ENCODE measurements around the gene ATP2B3.

The ATP2B3 gene

DNA sequence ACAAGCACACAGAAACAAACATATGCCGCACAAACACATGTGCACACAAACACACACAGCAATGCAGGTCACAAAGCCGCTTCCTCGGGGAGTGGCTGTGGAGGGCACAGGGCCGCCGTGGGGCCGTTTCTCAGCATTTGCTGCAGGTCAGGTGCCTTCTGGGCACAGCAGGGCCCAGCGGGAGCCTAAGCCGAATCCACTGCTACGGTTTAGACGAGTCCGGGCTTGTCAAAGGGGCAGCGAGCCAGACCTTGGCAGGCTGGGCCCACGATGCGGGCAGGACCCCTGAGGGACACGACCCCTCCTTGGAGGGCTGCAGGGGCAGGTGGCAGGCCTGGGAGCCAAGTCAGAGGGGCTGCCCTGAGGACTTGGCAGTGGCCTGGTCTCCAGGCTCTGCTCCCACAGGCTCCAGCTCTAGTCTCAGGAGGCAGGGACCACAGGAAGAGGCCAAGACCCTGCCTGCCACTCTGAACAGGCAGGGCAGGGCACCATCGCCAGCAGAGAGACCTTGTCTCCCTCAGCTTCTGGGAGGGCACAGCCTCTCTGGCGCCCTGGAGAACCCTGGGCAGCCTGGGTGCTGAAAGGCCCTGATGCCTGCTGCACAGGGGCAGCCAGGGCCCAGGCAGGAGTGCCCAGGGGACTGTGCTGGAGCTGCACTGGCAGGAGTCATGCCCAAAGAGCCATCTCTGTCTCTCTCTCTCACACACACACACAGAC is 5.5 kb upstream of the ATP2B3 start:
- DNase-seq, result peak; percentile 43

DNA sequence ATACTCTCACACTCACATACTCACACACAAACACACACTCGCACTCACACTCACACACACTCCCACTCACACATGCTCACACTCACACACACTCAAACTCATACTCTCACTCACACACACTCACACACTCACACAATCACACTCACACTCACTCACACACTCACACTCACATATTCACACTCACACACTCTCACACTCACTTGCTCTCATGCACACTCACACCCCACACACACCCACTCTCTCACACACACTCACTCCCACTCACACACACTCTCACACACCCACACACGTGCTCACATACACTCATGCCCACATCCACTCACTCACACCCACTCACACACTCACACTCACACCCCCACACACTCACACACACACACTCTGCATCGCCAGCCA is 4.9 kb upstream of the ATP2B3 start:
- DNase-seq, result no peak

DNA sequence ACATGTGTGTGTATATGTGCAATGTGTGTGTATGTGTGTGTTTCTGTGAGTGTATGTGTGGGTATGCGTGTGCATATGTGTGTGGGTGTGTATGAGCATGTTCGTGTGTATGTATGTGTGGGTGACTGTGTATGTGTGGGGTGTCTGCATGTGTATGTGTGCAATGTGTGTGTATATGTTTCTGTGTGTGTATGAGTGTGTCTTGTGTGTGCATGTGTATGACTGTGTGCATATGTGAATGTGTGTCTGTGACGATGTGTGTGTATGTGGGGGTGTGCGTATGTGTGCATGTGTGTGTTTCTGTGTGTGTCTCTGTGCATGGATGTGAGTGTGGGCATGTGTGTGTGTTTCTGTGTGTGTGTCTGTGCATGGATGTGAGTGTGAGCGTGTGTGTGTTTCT is 4.2 kb upstream of the ATP2B3 start:
- DNase-seq, result no peak

DNA sequence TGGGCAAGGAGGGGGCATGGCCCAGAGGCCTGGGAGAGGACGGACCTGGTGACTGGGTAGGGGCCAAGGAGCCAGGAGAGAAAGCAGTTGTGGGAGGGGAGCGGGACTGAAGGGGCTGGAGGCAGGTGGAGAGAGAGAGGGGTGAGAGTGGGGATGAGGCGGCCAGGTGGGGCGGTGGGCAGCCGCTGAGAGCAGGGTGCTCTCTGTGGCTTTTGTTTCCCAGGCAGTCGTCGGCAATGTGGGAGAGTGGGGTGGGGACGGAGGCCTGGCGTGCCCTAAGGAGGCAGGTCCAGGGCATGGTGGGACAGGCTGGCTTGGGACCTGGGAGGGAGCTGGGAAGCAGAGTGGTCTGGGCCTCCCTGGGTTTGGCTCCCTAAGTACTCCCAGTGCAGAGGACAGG is 3.2 kb upstream of the ATP2B3 start:
- no peak for DNase-seq

DNA sequence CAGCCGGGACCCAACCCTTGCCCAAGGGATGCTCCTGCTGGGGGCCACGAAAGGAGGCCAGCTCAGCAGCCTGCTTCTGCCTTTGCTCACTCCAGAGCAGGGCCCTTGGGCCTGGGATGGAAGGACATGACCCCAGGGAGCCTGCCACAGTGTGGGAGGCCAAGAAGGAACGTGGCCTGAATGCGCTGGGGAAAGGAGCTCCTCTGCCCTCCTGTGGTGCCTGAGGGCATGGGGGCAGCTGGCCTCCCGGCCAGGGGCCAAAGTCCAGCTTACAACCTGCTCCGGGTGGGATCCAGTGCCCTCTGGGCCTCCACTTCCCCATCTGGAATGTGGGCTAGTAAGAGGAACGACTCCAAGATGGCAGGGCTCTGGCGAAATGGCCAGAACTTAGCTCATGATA is 2.0 kb upstream of the ATP2B3 start:
- DNase-seq, result no peak

DNA sequence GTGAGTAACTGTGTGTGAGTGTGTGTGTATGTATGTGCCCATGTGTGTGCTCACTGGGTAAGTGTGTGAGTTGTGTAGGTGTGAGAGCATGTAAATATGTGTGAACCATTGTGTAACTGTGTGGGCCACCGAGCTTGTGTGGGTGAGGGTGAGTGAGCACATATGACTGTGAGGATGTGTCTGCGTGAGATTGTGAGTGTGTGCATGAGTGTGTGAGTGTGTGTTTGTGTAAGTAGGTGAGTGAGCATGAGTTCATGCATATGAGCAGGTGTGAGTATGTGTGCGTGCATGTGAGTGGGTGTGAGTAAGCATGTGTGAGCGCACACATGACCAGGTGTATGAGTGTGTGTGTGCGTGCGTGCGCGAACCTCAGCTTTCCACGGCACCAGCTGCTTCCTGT is 1.4 kb upstream of the ATP2B3 start:
- DNase-seq, result no peak

DNA sequence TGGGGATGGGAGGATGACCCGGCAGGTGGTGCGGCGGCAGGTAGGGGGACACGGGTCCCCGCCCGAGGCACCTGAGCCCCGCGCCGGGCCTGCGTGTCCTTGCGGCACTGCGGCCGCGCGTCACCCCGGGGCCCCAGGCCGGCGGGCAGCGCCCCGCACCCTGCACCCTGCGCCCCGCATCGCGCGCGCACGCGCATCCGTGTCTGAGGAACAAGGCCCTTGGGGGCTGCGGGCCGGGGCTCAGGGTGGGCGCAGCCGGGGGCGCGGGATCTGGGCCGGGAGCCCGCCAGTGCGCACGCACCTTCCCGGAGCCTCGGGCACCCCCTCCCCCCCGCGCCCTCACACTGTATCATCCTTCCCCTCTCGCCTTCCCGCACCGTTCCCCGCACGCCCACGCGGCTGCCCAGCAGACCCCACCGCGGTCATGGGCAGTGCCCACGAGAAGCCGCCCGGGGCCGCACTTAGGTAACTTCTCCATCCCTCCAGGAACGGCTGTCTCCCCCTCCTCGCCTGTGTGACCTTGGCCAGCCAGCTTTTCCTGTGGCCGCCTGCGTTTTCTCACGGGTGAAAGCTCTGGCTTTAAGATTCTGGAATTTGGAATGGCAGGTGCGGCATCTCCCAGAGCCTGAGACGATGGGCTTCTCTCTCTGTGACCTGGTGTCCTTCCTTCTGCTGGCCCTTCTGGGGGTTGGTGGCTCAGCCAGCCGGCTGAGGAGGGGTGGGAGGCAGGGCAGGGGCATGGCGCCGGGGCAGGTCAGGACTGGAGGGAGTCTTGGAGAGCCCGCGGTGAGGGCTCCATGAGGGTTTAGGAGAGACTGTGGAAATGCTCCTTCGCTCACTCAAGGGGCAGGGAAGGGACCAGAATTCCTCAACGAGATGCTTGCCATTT is 748 bp downstream of the ATP2B3 start:
- no peak for DNase-seq

DNA sequence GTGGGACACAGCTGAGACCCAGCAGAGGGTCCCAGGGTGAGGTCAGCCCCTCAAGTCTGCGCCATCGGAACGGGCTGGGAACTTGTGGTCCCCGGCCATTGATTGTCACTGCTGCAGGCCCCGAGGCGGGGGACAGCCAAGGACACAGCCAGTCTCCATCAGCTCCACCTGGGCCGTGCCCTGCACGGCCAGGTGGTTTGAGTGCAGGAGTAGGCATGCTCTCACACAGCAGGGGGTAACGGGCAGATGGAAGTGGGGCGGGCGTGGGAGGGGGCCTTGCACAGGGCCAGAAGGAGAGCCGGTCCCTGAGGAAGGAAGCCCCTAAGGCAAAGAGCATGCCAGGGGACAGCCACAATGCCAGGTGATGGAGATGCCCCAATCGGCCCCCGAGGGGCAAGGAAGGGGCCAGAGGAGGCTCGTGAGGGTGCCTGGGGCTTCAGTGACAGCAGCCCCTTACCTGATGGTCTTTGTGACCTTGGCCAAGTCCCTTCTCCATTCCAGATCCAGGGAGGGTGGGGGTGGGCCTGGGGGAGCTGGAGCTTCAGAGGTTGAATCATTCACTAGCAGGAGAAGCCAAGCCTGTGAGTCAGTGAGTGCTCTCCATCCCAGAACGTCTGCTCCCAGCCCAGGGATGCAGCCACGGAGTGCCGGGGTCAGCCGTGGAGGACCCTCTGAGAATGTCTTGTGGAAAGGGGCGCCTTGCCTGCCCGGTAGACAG is 2.3 kb downstream of the ATP2B3 start:
- DNase-seq, result no peak

DNA sequence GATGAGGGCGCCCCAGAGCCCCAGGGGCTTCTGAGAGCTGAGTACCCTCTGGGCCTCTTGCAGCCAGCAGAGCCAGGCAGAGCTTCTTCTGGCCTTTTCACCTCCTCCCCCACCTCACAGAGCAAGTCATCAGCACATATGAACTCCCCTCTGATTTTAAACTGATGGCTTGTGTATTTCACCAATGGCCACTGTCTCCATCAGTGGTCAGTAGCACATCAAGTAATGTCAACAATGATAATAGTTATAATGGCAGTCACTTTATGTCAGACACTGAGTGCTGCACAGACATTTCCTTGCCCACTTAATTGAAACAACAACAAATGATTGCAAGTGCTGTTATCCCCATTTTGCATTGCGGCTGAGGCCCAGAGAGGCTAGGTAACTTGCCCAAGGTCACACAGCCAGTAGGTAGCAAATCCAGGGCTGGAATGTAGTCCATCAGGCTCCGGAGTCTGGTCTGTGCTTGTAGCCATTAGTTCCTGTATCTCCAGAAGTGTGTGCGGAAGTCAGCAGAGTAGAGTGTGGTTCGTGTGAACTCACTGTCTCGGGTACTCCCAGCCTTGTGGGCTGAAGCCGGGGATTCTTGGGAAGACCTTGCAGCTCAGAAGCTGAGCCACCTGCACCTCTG is 3.0 kb downstream of the ATP2B3 start:
- DNase-seq, result no peak

DNA sequence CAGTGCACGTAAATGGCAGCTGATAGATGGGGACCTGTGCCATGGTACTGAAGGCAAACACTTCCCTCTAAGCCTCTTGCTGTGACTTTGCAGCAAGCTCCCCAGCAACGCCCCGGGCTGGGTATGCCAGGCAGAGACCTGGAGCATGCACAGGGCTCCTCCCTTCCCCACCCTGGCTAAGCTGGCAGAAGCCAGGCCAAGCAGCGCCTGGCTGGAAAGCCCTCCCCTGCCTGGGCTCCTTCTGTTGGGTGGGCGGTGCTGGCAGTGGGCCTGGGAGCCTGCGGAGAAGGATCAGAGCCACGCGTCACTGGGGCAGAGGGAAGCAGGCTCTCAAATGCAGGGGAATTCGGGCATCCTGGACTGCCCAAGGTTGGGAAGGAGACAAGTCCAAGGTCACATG is 3.6 kb downstream of the ATP2B3 start:
- peak; percentile 82 for DNase-seq

DNA sequence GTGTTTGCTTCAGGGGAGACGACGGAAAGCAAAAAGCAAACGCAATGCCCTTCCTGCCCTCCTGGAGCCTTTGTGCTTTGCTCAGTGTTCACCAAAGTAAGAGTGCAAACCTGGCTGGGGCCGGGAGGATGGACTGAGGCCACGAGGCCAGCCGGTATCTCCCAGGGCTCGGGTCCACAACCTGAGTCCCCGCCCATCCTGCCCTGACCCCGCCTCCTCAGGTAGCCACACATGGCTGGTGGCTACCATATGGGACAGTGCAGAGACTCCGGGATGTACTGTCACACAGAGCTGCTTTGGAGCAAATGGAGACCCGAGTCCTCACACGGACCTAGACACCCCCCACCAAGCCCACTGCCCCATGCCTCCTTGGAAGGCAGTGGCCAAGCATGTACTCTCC is 4.8 kb downstream of the ATP2B3 start:
- DNase-seq, result no peak

DNA sequence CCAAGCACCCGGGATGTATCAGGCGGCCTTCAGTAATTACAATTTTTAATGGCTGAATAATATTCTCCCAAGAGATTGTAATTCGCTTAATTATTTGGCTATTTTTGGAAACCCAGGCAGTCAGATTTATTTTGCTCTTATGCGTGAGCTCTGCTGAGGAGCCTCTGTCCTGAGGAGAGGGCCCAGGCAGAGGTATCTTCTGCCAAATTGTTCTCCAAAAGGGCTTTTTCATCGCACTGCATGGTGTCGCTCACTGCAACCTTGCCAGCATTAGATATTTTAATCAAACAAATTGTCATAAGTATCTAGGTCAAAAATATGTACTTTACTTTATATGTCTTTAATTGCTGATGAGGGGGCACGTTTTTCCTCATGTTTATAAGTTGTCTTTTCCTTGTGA is 5.8 kb downstream of the ATP2B3 start:
- peak; percentile 22 for DNase-seq

DNA sequence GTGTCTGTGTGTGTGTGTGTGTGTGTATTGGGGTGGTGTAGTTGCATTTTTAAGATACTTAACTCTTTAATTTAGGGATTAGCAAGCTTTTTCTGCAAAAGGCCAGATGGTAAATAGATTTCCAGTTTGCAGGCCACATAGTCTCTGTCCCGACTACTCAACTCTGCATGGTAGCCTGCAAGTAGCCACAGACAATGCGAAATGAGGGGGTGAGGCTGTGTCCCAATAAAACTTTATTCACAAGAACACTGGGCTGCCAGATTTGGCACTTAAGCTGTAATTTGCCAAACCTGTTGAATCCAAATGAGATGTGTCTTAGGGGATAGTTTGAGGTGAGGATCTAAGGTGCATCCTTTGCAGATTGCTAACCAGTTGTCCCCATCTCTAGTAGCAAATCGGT is 6.8 kb downstream of the ATP2B3 start:
- no peak for DNase-seq

DNA sequence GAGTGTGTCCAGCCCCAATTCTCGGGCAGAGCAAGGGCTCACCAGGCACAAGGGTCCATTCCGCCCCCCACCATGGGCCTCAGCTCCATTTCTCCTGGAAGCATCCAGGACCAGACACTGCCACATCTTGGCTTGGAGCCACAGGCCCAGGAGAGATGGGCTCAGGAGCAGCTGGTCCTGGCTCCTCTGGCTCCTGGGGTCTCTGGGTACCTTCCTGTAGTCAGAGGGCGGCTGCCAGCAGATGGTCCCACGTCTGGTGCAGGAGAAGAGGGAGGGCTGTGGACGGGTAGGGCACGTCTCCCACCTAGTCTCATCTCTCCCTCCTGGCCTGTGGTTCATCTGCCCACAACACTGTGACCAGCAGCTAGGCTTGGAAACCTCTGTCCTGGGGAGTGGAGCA is 8.0 kb downstream of the ATP2B3 start:
- no peak for DNase-seq

DNA sequence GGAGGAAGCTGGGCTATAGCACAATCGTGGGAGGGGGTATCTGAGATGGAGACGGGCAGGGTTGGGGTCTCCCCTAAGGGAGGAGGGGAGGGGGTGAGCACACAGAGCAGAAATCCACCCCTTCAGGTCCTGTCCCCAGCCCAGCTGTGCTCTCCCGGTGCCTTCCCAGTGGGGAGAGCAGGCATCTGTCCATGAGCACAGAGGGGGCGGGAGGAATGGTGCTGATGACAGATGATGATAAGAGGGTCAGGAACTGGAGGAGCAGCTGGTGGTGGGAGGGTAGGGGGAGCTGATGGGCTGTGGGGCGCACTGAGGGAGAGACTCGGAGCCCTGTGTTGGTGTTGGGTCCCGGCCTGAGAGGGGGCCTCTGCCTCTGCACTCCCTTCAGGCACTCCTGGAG is 8.6 kb downstream of the ATP2B3 start:
- DNase-seq, result no peak

DNA sequence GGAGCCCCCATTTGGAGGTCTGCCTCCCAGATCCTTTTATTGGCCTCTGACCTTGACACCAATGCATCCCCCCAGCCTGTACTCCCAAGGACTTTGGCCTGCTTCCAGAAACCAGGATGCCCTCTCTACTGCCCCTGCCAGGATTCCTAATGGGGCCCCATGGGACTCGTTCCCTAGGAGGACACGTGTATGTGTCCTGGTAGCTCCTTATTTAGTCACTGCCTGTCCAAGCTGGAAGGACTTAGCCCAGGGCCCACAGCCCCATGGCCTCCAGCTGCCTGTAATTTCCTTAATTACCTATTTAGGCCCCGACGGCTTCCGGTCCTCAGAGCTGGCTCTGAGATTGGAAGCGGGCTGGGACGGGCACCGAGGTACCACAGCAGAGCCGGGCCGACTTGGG is 9.4 kb downstream of the ATP2B3 start:
- no peak for DNase-seq

DNA sequence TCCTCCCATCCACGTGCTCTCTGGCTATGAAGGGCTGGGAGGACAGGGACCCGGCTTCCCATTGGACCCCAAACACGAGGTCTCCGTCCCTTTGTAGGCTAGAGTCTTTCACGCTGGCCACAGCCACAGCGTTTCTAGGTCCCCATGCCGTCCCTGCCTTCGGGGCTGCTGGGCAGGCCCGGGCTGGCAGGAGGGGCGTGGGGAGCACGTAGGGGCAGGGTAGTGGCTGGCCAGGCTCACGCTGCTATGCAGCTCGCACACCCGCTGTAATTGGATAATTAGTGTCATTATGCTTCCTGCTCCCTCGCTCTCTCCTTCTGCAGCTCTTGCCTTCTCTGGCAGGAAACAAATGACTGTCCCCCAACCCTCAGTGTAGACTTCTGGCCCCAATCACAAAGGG is 9.8 kb downstream of the ATP2B3 start:
- DNase-seq, result no peak

DNA sequence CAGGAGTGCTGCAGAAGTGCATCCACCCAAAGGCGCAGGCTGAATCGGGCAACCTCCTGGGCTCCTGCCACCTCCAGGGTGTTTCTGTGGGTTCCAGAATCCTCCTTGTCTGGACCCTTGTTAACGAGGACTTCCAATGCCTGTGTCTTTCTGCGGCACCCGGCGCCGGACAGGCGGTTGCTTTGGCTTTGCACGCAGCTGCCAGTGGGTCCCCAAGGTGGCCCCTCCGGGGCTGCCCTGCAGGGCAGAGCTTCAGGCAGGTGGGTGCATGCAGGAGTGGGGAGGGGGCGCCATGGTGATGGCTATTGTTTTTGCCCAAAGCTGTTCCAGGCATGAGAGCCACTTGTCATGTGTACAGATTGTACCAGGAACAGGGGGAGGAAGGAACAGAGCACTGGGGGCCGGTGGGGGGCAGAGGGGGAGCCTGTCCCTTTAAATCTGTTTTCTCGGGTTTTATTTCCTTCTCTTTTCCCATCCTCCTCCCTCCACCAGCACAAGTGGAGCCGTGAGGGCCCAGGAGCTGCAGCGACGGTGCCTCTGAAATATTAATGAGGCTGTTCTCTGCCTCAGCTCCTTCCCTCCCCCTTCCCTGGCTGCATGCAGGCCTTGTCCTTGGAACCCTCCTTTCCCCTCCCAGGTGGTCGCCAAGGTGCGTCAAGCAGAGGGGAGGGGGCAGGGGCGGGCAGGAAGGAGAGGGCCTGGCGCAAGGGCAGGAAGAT is 13.1 kb downstream of the ATP2B3 start:
- no peak for DNase-seq

DNA sequence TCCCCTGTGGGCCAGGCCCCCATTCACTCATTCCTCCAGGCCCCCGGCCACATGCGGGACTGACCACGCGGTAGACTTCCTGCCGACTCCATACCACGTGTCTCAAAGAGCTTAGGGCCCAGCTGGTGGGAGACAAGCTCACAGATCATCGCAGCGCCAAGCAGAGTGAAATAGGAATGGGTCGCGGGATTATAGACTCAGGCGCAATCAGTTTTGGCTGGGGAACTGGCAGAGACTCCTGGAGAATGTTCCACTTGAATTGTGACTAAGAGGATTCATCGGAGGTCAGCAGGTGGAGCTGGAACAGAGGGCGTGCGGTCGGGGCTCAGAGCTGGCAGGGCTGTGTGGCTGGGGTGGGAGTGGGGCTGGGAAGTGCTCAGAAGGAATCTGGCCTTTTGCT is 15.6 kb downstream of the ATP2B3 start:
- no peak for DNase-seq

DNA sequence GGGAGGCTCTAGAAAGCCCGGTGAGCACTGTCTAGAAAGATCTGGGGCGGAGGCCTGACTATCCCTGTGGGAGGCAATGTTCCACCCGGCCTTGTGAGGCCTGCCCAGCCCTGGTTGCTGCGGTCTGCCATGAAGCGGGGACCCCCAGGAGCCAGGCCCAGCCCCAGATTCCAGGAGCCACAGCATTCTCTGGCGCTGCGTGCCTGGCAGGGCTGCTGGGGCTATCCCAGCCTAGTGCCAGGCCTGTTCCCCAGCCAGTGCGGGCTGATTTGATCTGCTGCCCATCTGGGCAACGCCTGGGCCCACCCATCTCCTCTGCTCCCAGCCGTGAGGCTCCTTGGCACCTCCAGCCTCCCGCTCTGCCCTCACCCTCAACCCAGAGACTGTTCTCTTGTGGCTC is 19.6 kb downstream of the ATP2B3 start:
- no peak for DNase-seq

DNA sequence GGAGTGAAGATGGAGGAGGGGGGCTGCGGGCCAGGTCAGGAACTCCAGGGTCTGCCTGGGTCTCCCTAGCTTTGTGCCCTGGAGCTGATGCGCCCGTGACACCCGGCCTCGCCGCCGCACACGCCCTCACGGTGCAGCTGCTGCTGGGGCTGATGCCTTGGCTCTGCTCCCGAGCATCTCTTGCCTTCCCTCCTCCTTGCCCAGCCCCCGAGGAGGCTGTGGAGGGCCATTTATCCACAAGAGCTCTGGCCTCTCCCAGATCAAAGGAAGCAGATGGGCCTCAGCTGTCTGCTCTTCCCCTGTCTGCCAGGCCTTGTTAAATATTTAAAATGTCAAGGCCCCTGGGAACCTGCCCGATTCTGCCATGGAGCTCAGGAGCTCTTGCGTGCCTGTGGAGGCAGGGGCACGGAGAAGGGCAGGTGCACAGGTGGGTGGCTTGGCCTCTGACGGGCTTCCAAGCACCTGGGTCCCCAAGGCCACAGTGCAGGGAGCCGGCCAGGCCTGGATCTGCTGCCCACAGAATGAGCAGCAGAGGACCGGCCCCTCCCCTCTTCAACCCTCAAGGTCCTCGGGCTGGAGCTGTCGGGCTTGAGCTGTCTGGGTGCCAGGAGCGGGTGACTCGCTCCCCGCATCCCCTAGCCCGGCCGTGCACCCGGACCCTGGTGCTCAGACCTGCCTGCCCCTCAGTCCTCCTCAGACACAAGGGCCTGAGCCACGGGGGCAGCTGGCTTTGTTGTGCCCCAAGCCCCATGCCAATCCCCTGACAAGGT is 20.3 kb downstream of the ATP2B3 start:
- DNase-seq, result peak; percentile 75

DNA sequence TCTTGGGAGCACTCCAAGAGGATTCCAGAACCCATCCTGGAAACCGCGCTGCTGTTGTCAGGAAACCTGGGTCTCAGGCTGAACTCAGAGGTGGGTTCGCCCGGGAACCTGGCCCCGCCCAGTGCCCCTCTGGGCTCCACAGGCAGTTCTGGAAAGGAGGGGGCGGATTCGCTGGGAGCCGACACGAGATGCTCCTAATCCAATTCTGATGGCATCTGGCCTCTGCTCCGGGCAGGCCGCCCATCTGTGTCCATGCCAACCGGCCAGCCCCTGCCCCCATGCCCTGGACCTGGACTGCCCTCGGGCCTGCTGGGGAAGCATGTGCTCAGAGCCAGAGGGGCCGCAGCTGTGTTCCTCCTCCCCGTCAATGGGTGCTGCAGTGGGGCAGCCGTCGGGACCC is 21.0 kb downstream of the ATP2B3 start:
- no peak for DNase-seq
